Lower leg skin (tissue), 4 donors: ENCODE results near the gene CEACAM6. TPM values are rescaled to one million over a fixed set of nuclear protein-coding genes. Genes with fewer than 3 reads are reported as not detected.
"Not testable (repeated sequence)": the region's sequence is repeated elsewhere in the genome, so short reads cannot be mapped to it uniquely, and the experiment has no call there.

Experiments
- DNase-seq, 2 donors: peaks; one replicate each; pipeline ENCODE4 v3.0.0-alpha.2; 2019; ENCODE audit warnings: low spot score in 2 of 2
- H3K4me3 ChIP-seq: fragments of 200-600 bp; sonication (generic); 2 replicates; pipeline ENCODE4 v1.5.1; 2017; ENCODE audit warnings: mild to moderate bottlenecking, low read depth; ENCODE audit not compliant: poor library complexity, severe bottlenecking
- CTCF ChIP-seq, 3 donors: fragments of 450-650 bp; IDR thresholded peaks; one replicate each; pipeline ENCODE4 v1.5.1; 2016; ENCODE audit warnings: antibody characterized with exemption in 3 of 3, mild to moderate bottlenecking in 3 of 3, moderate library complexity in 2 of 3
- POLR2A ChIP-seq, 2 donors: fragments of 450-650 bp; IDR thresholded peaks; one replicate each; pipeline ENCODE4 v1.6.1; 2016 to 2017; ENCODE audit warnings: antibody characterized with exemption in 2 of 2, mild to moderate bottlenecking in 1 of 2, moderate library complexity in 1 of 2
- WGBS, 2 donors: methylation state at CpG; one replicate each; pipeline ENCODE4 v1.1.5; 2018; 5-methylcytosine and 5-hydroxymethylcytosine counted together
- intact Hi-C: fragments of 100-400 bp; cut with DNase I; formaldehyde crosslinking; loops from one replicate; pipeline ENCODE4 v1.15.0; 2023; ENCODE audit warnings: low total_unique reads
- total RNA-seq, 4 donors: library from RNA; depleted of rRNA; stranded (reverse); fragments of >200 nt; gene quantifications; one replicate each; pipeline ENCODE4 v1.1.0, GENCODE V29; 2016

The CEACAM6 gene
- 10 to 100 TPM in 2 of 4 donors, 1 to 10 TPM in 2; 2.6 to 23.1 (median 14.5) TPM for total RNA-seq

DNA sequence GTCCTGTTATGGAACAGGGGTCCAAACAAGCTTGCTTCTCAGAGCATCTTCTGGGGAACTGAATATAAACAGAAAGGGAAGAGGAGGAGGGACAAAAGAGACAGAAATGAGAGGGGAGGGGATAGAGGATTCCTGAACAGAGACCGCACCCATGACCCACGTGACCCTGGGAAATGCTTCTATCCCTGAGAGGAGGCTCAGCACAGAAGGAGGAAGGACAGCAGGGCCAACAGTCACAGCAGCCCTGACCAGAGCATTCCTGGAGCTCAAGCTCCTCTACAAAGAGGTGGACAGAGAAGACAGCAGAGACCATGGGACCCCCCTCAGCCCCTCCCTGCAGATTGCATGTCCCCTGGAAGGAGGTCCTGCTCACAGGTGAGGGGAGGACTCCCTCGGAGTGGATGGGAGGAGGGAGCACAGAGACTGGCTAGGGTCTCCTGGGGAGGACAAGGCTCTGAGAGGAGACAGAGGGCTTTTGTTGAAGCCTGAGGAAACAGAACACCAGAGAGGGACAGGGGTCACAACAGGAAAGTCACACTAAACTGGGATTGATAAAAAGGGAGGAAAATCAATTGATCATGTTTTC lies at the start of gene CEACAM6:
Gene CEACAM6, plus strand, starts transcription at position 203 of the 586 bp plus-strand sequence. Its CDS starts 109 bp downstream, at position 312.
- intact Hi-C loops, result no loop called here
- H3K4me3 ChIP-seq, result no peak within 1 kb of the TSS
- 36 to 59% methylated on average over 3 of the region's 3 CpGs for whole genome bisulfite sequencing, 2 donors
- DNase-seq, result peak; percentile 19 to 82
- TF ChIP-seq POLR2A (IDR thresholded peaks at IDR 0.05), result no peak

- no peak overlapping the region for H3K4me3 ChIP-seq
- 9 to 15% methylated on average over 21 to 23 of the region's 26 CpGs for WGBS, 2 donors
- intact Hi-C loops, result no loop called here
These were observed 48.4 kb upstream of the CEACAM6 start for GRCh38 chr19:41706741-41707501.

GRCh38 chr19:41707502-41707812 lies 47.9 kb upstream of the CEACAM6 start:
- H3K4me3 ChIP-seq, result no peak overlapping the region
- 54 to 66% methylated on average over 4 of the region's 5 CpGs for WGBS, 2 donors
- DNase-seq, result peak in 1 of 2 donors; percentile 52
- TF ChIP-seq POLR2A (IDR thresholded peaks at IDR 0.05) (no peak), CTCF (IDR thresholded peaks at IDR 0.05) (no peak)
- intact Hi-C loops, result no loop called here

More at GRCh38 chr19:41706741-41707501, 48.4 kb upstream of the CEACAM6 start:
- DNase-seq, result peak in 1 of 2 donors; percentile 83
- TF ChIP-seq CTCF (IDR thresholded peaks at IDR 0.05), result peak in 1 of 3 donors; percentile 55
- no peak for TF ChIP-seq POLR2A (IDR thresholded peaks at IDR 0.05)

- TF ChIP-seq POLR2A (IDR thresholded peaks at IDR 0.05), result no peak
- TF ChIP-seq CTCF (IDR thresholded peaks at IDR 0.05), result no peak
- intact Hi-C loops, result no loop called here
- peak in 1 of 2 donors; percentile 58 for DNase-seq
- no peak overlapping the region for H3K4me3 ChIP-seq
- 76 to 85% methylated on average over 4 to 5 of the region's 5 CpGs for WGBS, 2 donors
These were observed 47.4 kb upstream of the CEACAM6 start for GRCh38 chr19:41707871-41708371.

GRCh38 chr19:41708481-41708880 lies 46.8 kb upstream of the CEACAM6 start, which contains the start of gene CEACAM5:
Gene CEACAM5, plus strand, starts transcription at chr19:41708626. Its CDS starts 106 bp downstream, at chr19:41708732.
- no peak for DNase-seq
- no peak within 1 kb of the TSS for H3K4me3 ChIP-seq
- WGBS, 2 donors, result 30% methylated on average over 4 of the region's 4 CpGs
- no peak for TF ChIP-seq POLR2A (IDR thresholded peaks at IDR 0.05)
- TF ChIP-seq CTCF (IDR thresholded peaks at IDR 0.05), result no peak
- intact Hi-C loops, result no loop called here

GRCh38 chr19:41709516-41709915 lies 45.8 kb upstream of the CEACAM6 start:
- intact Hi-C loops, H3K4me3 ChIP-seq: not testable (repeated sequence)
- peak in 1 of 2 donors; percentile 32 for DNase-seq
- WGBS, 2 donors, result 85 to 88% methylated on average over 8 of the region's 8 CpGs
